HepG2 (cell line): Measurements from ENCODE around the gene RNU7-1. TPM values are rescaled to one million over a fixed set of nuclear protein-coding genes. Genes with fewer than 3 reads are reported as not detected.
A peak's percentile ranks its signal among the peaks of the same experiment; 100 is the strongest.

Source experiments
- BORCS8-MEF2B ChIP-seq: sonication (generic); formaldehyde crosslinking; IDR thresholded peaks from 2 replicates; pipeline ENCODE4 v1.8.0; 2022; ENCODE audit warnings: mild to moderate bottlenecking, missing genetic modification reagents
- CCAR2 ChIP-seq: fragments of 200-400 bp; formaldehyde crosslinking; optimal IDR thresholded peaks from 2 replicates; pipeline ENCODE3; 2018; ENCODE audit warnings: low read depth, mild to moderate bottlenecking, low read length, moderate library complexity
- ETV5 ChIP-seq: IDR thresholded peaks from 2 replicates; pipeline ENCODE4 v1.6.1; 2018; ENCODE audit warnings: missing biosample characterization, missing genetic modification reagents, inconsistent platforms, borderline replicate concordance
- KAT7 ChIP-seq: IDR thresholded peaks from 2 replicates; pipeline ENCODE4 v1.6.1; 2018; ENCODE audit warnings: borderline replicate concordance, missing compliant biosample characterization
- KLF12 ChIP-seq: sonication (generic); formaldehyde crosslinking; IDR thresholded peaks from 2 replicates; pipeline ENCODE4 v1.4.0; 2020; ENCODE audit warnings: missing genetic modification reagents, borderline replicate concordance
- MZF1 ChIP-seq: sonication (generic); formaldehyde crosslinking; IDR thresholded peaks from 2 replicates; pipeline ENCODE4 v1.8.1; 2023; ENCODE audit warnings: mild to moderate bottlenecking, missing genetic modification reagents, borderline replicate concordance
- NCOA1 ChIP-seq: sonication (generic); formaldehyde crosslinking; IDR thresholded peaks from 2 replicates; pipeline ENCODE4 v1.9.0; 2021; ENCODE audit warnings: missing genetic modification reagents
- RARA ChIP-seq: IDR thresholded peaks from 2 replicates; pipeline ENCODE4 v1.6.1; 2016; ENCODE audit warnings: missing genetic modification reagents, missing compliant biosample characterization
- SMC3 ChIP-seq: IDR thresholded peaks from 2 replicates; pipeline ENCODE4 v1.6.1; 2011; ENCODE audit warnings: low read length, improper control_type of control experiment
- SP140L ChIP-seq: sonication (generic); formaldehyde crosslinking; IDR thresholded peaks from 2 replicates; pipeline ENCODE4 v1.4.0; 2020; ENCODE audit warnings: missing genetic modification reagents, borderline replicate concordance
- SRSF9 ChIP-seq: fragments of 200-400 bp; formaldehyde crosslinking; IDR thresholded peaks from 2 replicates; pipeline ENCODE4 v1.6.1; 2018; ENCODE audit warnings: borderline replicate concordance, mild to moderate bottlenecking, low read depth, low read length; ENCODE audit not compliant: insufficient read depth, poor library complexity, severe bottlenecking
- SYNCRIP ChIP-seq: fragments of 200-400 bp; formaldehyde crosslinking; IDR thresholded peaks from 2 replicates; pipeline ENCODE4 v1.6.1; 2018; ENCODE audit warnings: mild to moderate bottlenecking, low read depth, low read length; ENCODE audit not compliant: insufficient read depth
- TBX3 ChIP-seq: fragments of 450-650 bp; IDR thresholded peaks from 2 replicates; pipeline ENCODE4 v1.6.1; 2017; ENCODE audit warnings: antibody characterized with exemption, mild to moderate bottlenecking, inconsistent platforms, borderline replicate concordance
- U2AF1 ChIP-seq: fragments of 200-400 bp; formaldehyde crosslinking; optimal IDR thresholded peaks from 2 replicates; pipeline ENCODE3; 2017; ENCODE audit warnings: mild to moderate bottlenecking, low read depth, low read length
- ZBTB25 ChIP-seq: IDR thresholded peaks from 2 replicates; pipeline ENCODE4 v1.6.1; 2018; ENCODE audit warnings: missing genetic modification reagents
- ZBTB39 ChIP-seq: sonication (generic); formaldehyde crosslinking; IDR thresholded peaks from 2 replicates; pipeline ENCODE4 v1.5.0; 2020; ENCODE audit warnings: missing genetic modification reagents
- ZFP1 ChIP-seq: IDR thresholded peaks from 2 replicates; pipeline ENCODE4 v1.6.1; 2016
- ZFP37 ChIP-seq: sonication (generic); formaldehyde crosslinking; IDR thresholded peaks from 2 replicates; pipeline ENCODE4 v1.4.0; 2020; ENCODE audit warnings: missing genetic modification reagents, borderline replicate concordance
- ZNF121 ChIP-seq: sonication (generic); formaldehyde crosslinking; IDR thresholded peaks from 2 replicates; pipeline ENCODE4 v1.5.0; 2020; ENCODE audit warnings: mild to moderate bottlenecking, missing genetic modification reagents
- ZNF180 ChIP-seq: sonication (generic); formaldehyde crosslinking; IDR thresholded peaks from 2 replicates; pipeline ENCODE4 v1.4.0; 2020; ENCODE audit warnings: low read depth, missing genetic modification reagents, borderline replicate concordance
- ZNF687 ChIP-seq: sonication (generic); formaldehyde crosslinking; IDR thresholded peaks from 2 replicates; pipeline ENCODE4 v1.5.1; 2020; ENCODE audit warnings: mild to moderate bottlenecking, missing genetic modification reagents, moderate library complexity
- ZNF724P ChIP-seq: sonication (generic); formaldehyde crosslinking; IDR thresholded peaks from 2 replicates; pipeline ENCODE4 v1.8.0; 2022; ENCODE audit warnings: missing genetic modification reagents, borderline replicate concordance
- ZNF747 ChIP-seq: sonication (generic); formaldehyde crosslinking; IDR thresholded peaks from 2 replicates; pipeline ENCODE4 v1.8.1; 2023; ENCODE audit warnings: missing genetic modification reagents, mild to moderate bottlenecking, borderline replicate concordance
- ZSCAN31 ChIP-seq: sonication (generic); formaldehyde crosslinking; IDR thresholded peaks from 2 replicates; pipeline ENCODE4 v1.5.0; 2020; ENCODE audit warnings: low read depth, mild to moderate bottlenecking, missing genetic modification reagents
- polyA plus RNA-seq, 8 experiments: library from polyadenylated mRNA; depleted of rRNA in 3 of 8; stranded (reverse) in 7 of 8; unstranded in 1 of 8; fragments of >200 nt; fragmentation: Illumina TruSeq in 4 of 8; extraction: Trizol in 4 of 8; gene quantifications; 2 replicates each; pipeline versions ENCODE4 v1.2.1 to v1.2.3, GENCODE V29; 2011 to 2016; ENCODE audit warnings: low read depth in 4 of 8, missing spikeins in 1 of 8, mixed read lengths in 1 of 8; ENCODE audit not compliant: insufficient read depth in 1 of 8
- total RNA-seq, 5 experiments: library from RNA; depleted of rRNA; stranded (reverse); fragments of >200 nt; fragmentation: Illumina TruSeq; extraction: Trizol; gene quantifications; 2 replicates each; pipeline ENCODE4 v1.2.3, GENCODE V29; 2016; ENCODE audit warnings: low read depth in 1 of 5

Gene RNU7-1
- total and polyA plus RNA-seq, 2 of the 13 experiments (the other 11 are each of a cell fraction or from before 2014, with no cell fraction given), result not detected

- TF ChIP-seq SMC3 (peak; percentile 75), ZFP1 (CRISPR knock-in tag) (no peak), ZFP37 (CRISPR knock-in tag) (0 out of 2 replicates have a peak, but pooled peaks have one; percentile 58), SP140L (CRISPR knock-in tag) (no peak), MZF1 (no peak), CCAR2 (no peak), ETV5 (CRISPR knock-in tag) (no peak), ZBTB39 (CRISPR knock-in tag) (no peak), NCOA1 (CRISPR knock-in tag) (no peak), ZSCAN31 (CRISPR knock-in tag) (no peak), SRSF9 (no peak), ZNF724P (CRISPR knock-in tag) (no peak), U2AF1 (no peak), RARA (0 out of 2 replicates have a peak, but pooled peaks have one; percentile 17), ZNF121 (CRISPR knock-in tag) (no peak), TBX3 (no peak), ZNF180 (CRISPR knock-in tag) (no peak), ZNF687 (CRISPR knock-in tag) (peak; percentile 76), ZNF747 (no peak), KLF12 (CRISPR knock-in tag) (0 out of 2 replicates have a peak, but pooled peaks have one; percentile 66), SYNCRIP (no peak), KAT7 (CRISPR knock-in tag) (no peak), ZBTB25 (CRISPR knock-in tag) (0 out of 2 replicates have a peak, but pooled peaks have one; percentile 18), BORCS8-MEF2B (CRISPR knock-in tag) (no peak)
Observed at GRCh38 chr12:6965026-6965661, 21.5 kb downstream of the RNU7-1 start (continued).
